A549 (cell line): ENCODE data around the gene GNA12. TPM values are rescaled to one million over a fixed set of nuclear protein-coding genes. Genes with fewer than 3 reads are reported as not detected.
"Not testable (repeated sequence)": the region's sequence is repeated elsewhere in the genome, so short reads cannot be mapped to it uniquely, and the experiment has no call there.

Source experiments
- ATAC-seq, 2 experiments: fragments of 200-7000 bp in 1 of 2; fragments of >200 bp in 1 of 2; cut with Nextera tagmentation in 1 of 2; cut with Tn5 transposase in 1 of 2; 3 replicates each; pipeline versions ENCODE4 v1.8.0 to v1.9.1; 2018 to 2020; ENCODE audit warnings: mild to moderate bottlenecking in 1 of 2, moderate library complexity in 1 of 2
- CTCF ChIA-PET: fragments of 300-600 bp; sonication (Branson Sonifier 250); formaldehyde crosslinking; extraction: SDS; loops from one replicate; lab custom pipeline; 2021; ENCODE audit warnings: antibody characterized with exemption, inconsistent platforms; lab: Yijun Ruan, JAX
- POLR2A ChIA-PET: fragments of 350-600 bp; formaldehyde crosslinking; extraction: SDS; loops from one replicate; lab custom pipeline; 2021; ENCODE audit warnings: antibody characterized with exemption, inconsistent platforms; lab: Yijun Ruan, JAX
- DNase-seq, 2 experiments: peaks; one replicate each; pipeline versions ENCODE4 v3.0.0 to v3.0.0-alpha.2; 2011 to 2016; ENCODE audit warnings: low read depth in 1 of 2, low spot score in 1 of 2
- FAIRE-seq: peaks from 2 replicates; lab custom pipeline; 2011; peaks lifted over from hg19 to GRCh38; lab: Jason Lieb, UNC
- H3K27ac ChIP-seq, 2 experiments: fragments of >200 bp; sonication (Bioruptor Twin); formaldehyde crosslinking; 3 replicates each; pipeline ENCODE4 v1.5.1; 2016 to 2017
- H3K4me1 ChIP-seq: fragments of >200 bp; sonication (Bioruptor Twin); formaldehyde crosslinking; 3 replicates; pipeline ENCODE4 v1.6.1; 2016
- H3K4me2 ChIP-seq: fragments of >200 bp; sonication (Bioruptor Twin); formaldehyde crosslinking; 3 replicates; pipeline ENCODE4 v1.6.1; 2016
- H3K4me3 ChIP-seq: fragments of >200 bp; sonication (Bioruptor Twin); formaldehyde crosslinking; 3 replicates; pipeline ENCODE4 v1.5.1; 2016
- H3K9me3 ChIP-seq: fragments of >200 bp; sonication (Bioruptor Twin); formaldehyde crosslinking; 3 replicates; pipeline ENCODE4 v1.6.1; 2016
- CHD2 ChIP-seq: fragments of 150-350 bp; IDR thresholded peaks from 2 replicates; pipeline ENCODE4 v1.6.1; 2014; ENCODE audit warnings: low read length; ENCODE audit not compliant: partially characterized antibody
- CHD4 ChIP-seq: fragments of 200-600 bp; sonication (generic); IDR thresholded peaks from 2 replicates; pipeline ENCODE4 v1.6.1; 2016; ENCODE audit warnings: antibody characterized with exemption, mild to moderate bottlenecking, borderline replicate concordance
- CTCF ChIP-seq: fragments of >200 bp; sonication (Bioruptor Twin); formaldehyde crosslinking; IDR thresholded peaks from 3 replicates; pipeline ENCODE4 v1.5.1; 2016
- EHMT2 ChIP-seq: fragments of 200-600 bp; sonication (generic); IDR thresholded peaks from 2 replicates; pipeline ENCODE4 v1.6.1; 2016; ENCODE audit warnings: antibody characterized with exemption, low read depth, mild to moderate bottlenecking, moderate library complexity
- ESRRA ChIP-seq: fragments of 150-350 bp; IDR thresholded peaks from 2 replicates; pipeline ENCODE4 v1.6.1; 2014; ENCODE audit warnings: mild to moderate bottlenecking, low read length, borderline replicate concordance
- FOSB ChIP-seq: fragments of 250-450 bp; sonication (Bioruptor Pico); IDR thresholded peaks from 2 replicates; pipeline ENCODE4 v1.5.0; 2020; ENCODE audit warnings: mild to moderate bottlenecking, moderate library complexity
- GATA3 ChIP-seq: IDR thresholded peaks from 2 replicates; pipeline ENCODE4 v1.6.1; 2012; ENCODE audit warnings: borderline replicate concordance
- HES2 ChIP-seq: fragments of >200 bp; sonication (Bioruptor Twin); formaldehyde crosslinking; IDR thresholded peaks from 2 replicates; pipeline ENCODE4 v1.6.1; 2016
- JUNB ChIP-seq: fragments of >200 bp; sonication (Bioruptor Twin); formaldehyde crosslinking; IDR thresholded peaks from 2 replicates; pipeline ENCODE4 v1.6.1; 2016
- MAFK ChIP-seq: fragments of 450-650 bp; IDR thresholded peaks from 2 replicates; pipeline ENCODE4 v1.6.1; 2014; ENCODE audit not compliant: partially characterized antibody
- MAX ChIP-seq: IDR thresholded peaks from 2 replicates; pipeline ENCODE4 v1.6.1; 2012
- MAZ ChIP-seq: fragments of 150-350 bp; IDR thresholded peaks from 2 replicates; pipeline ENCODE4 v1.6.1; 2014; ENCODE audit warnings: antibody characterized with exemption, low read depth, low read length, borderline replicate concordance
- MYC ChIP-seq: IDR thresholded peaks from 2 replicates; pipeline ENCODE4 v1.6.1; 2012; ENCODE audit warnings: mild to moderate bottlenecking, inconsistent platforms, low read length, improper control_type of control experiment, borderline replicate concordance
- PHF8 ChIP-seq: fragments of 200-600 bp; sonication (generic); IDR thresholded peaks from 2 replicates; pipeline ENCODE4 v1.6.1; 2016; ENCODE audit warnings: low read depth, mild to moderate bottlenecking, antibody characterized with exemption, moderate library complexity, borderline replicate concordance
- RARB ChIP-seq: fragments of 250-450 bp; sonication (Bioruptor Pico); IDR thresholded peaks from 2 replicates; pipeline ENCODE4 v1.8.0; 2021; ENCODE audit warnings: mild to moderate bottlenecking, moderate library complexity
- SMC3 ChIP-seq: fragments of >200 bp; sonication (Bioruptor Twin); formaldehyde crosslinking; IDR thresholded peaks from 3 replicates; pipeline ENCODE4 v1.6.1; 2018; ENCODE audit warnings: inconsistent platforms
- USF2 ChIP-seq: fragments of 450-650 bp; IDR thresholded peaks from 2 replicates; pipeline ENCODE4 v1.6.1; 2014; ENCODE audit warnings: antibody characterized with exemption
- ZNF302 ChIP-seq: fragments of 250-450 bp; sonication (Bioruptor Pico); IDR thresholded peaks from 2 replicates; pipeline ENCODE4 v1.9.0; 2021; ENCODE audit warnings: inconsistent platforms, mild to moderate bottlenecking, moderate library complexity
- WGBS: methylation state at CpG from one replicate; pipeline ENCODE4 v1.1.6; 2017; ENCODE audit errors: missing lambda C conversion rate; 5-methylcytosine and 5-hydroxymethylcytosine counted together
- polyA plus RNA-seq, 4 experiments: library from polyadenylated mRNA; depleted of rRNA in 3 of 4; stranded (reverse); fragments of >200 nt; fragmentation: RNase III in 1 of 4; extraction: RNeasy Plus Mini Kit Qiagen cat#74134 plus additional on column Dnase treatment in 1 of 4; gene quantifications; 2 replicates in 3 of 4; 3 replicates in 1 of 4; pipeline ENCODE4 v1.2.3, GENCODE V29; 2011 to 2017

GNA12 gene
- polyA plus RNA-seq, 2 of the 4 experiments (the other 2 are of a cell fraction), result 33.0 to 43.7 TPM

GRCh38 chr7:2737771-2738540 is 106.2 kb downstream of the GNA12 start (continued):
- TF ChIP-seq EHMT2, result no peak

GRCh38 chr7:2737005-2737743 is 106.9 kb downstream of the GNA12 start:
- 95% methylated on average over 15 of the region's 15 CpGs for WGBS
- H3K4me1 ChIP-seq, FAIRE-seq, DNase-seq, H3K9me3 ChIP-seq, H3K27ac ChIP-seq, H3K4me2 ChIP-seq, ATAC-seq, H3K4me3 ChIP-seq, POLR2A ChIA-PET: not testable (repeated sequence)
- CTCF ChIA-PET, result interaction anchor here (0.9 to 2.3 kb wide), 4 partner anchors 18 to 50 kb away, joined by 3 to 11 read pairs (median 4); no protein-coding TSS in a partner anchor

- CTCF ChIA-PET, result interaction anchor here (0.9 kb wide), 1 partner anchor 18 kb away, joined by 4 read pairs; no protein-coding TSS in a partner anchor
- 93% methylated on average over 17 of the region's 17 CpGs for WGBS
- Histone ChIP-seq H3K9me3 (no peaks in the 10 kb centered on the region), H3K4me1 (no peaks in the 10 kb centered on the region)
- ATAC-seq, result no peak
- FAIRE-seq, result no peak
- no peak for TF ChIP-seq MYC
- no peak for TF ChIP-seq JUNB
- TF ChIP-seq RARB (CRISPR knock-in tag), result no peak
- no peak for TF ChIP-seq MAZ
- TF ChIP-seq SMC3, result no peak
- TF ChIP-seq CHD4, result no peak
- TF ChIP-seq CTCF, result no peak
- no peak for TF ChIP-seq USF2
- no peak for TF ChIP-seq ZNF302 (CRISPR knock-in tag)
- TF ChIP-seq CHD2, result no peak
- TF ChIP-seq MAFK, result no peak
- no peak for TF ChIP-seq FOSB
- TF ChIP-seq PHF8, result no peak
- TF ChIP-seq ESRRA, result no peak
- no peak for TF ChIP-seq HES2
- no peak for TF ChIP-seq MAX
- TF ChIP-seq GATA3, result no peak
- TF ChIP-seq, all 56 proteins: peak for 0
- Histone ChIP-seq H3K27ac (no peak overlapping the region), H3K4me2 (no peak overlapping the region), H3K4me3 (no peak overlapping the region)
- POLR2A ChIA-PET, result no interaction called here
- no peak for DNase-seq
Observed at GRCh38 chr7:2736411-2736914, 107.6 kb downstream of the GNA12 start.
